Activated T-cell treated with anti-CD3 and anti-CD28 coated beads, Interleukin-2, amount 50 U/mL, for 24 hours (primary cell): ENCODE data around the gene MFNG.
"Not testable (repeated sequence)": the region's sequence is repeated elsewhere in the genome, so short reads cannot be mapped to it uniquely, and the experiment has no call there.

Experiments
- DNase-seq: peaks from one replicate; pipeline ENCODE4 v3.0.0-alpha.2; 2020
- H3K27ac Mint-ChIP-seq: 2 replicates; pipeline ENCODE4 v1.8.0; 2020; ENCODE audit warnings: mild to moderate bottlenecking, mixed read lengths
- H3K27me3 Mint-ChIP-seq: 2 replicates; pipeline ENCODE4 v1.8.0; 2020; ENCODE audit warnings: mixed read lengths
- H3K36me3 Mint-ChIP-seq: 2 replicates; pipeline ENCODE4 v1.8.0; 2020; ENCODE audit warnings: low read depth, mixed read lengths
- H3K4me1 Mint-ChIP-seq: 2 replicates; pipeline ENCODE4 v1.8.0; 2020; ENCODE audit warnings: low read depth, mixed read lengths
- H3K4me3 Mint-ChIP-seq: 2 replicates; pipeline ENCODE4 v1.8.0; 2020; ENCODE audit warnings: mild to moderate bottlenecking, moderate library complexity, mixed read lengths
- H3K9me3 Mint-ChIP-seq: 2 replicates; pipeline ENCODE4 v1.8.0; 2020; ENCODE audit warnings: mixed read lengths

The MFNG gene

DNA sequence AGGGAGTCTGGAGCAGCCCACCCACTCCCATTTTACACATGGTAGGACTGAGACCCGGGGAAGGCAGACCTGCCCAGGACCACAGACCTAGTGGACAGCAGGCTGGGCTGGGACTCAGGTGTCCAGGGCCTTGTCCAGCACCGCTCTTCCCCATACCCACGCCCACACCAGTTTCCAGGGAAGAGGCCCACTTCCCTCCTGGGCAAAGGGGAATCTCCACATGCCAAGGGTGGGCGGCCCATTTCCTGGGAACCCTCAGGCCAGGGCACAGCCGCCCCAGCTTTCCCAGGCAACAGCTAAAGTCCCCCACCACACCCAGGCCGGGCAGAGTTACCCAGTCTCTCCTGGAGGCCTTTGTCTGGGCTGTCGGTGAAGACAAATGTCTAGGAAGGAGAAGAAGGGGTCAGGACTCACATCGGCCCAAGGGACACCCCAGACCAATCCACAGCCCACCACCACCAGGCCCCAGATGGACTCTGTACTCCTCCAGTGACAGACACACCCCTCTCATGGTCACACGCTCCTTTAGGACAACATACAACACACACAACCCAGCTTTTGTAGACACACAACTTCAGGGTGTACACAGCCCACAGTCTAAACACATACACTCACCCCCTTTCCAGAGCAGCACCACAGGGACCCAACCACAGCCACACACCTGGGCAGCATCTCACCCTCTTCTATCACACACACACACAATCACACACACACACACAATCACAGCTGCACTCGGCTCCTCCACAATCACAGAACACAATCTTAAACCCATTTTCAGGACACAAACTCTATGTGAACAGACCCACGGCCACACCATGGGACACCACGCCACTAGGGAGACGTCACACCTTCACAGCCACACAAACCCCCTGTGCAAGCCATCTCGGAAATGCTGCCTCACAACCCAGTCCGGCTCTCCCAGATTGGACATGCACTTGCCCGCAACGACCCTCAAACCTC lies 5.5 kb downstream of the MFNG start:
- no peaks in the 10 kb centered on the region for H3K9me3 Mint-ChIP-seq
- peak overlapping the region; percentile 98 for H3K27ac Mint-ChIP-seq
- H3K4me1 Mint-ChIP-seq = peaks cover 30% of the 10 kb centered on the region
- H3K36me3 Mint-ChIP-seq = peaks cover 96% of the 10 kb centered on the region
- no peak for DNase-seq
- H3K4me3 Mint-ChIP-seq = no peak overlapping the region
- H3K27me3 Mint-ChIP-seq = no peaks in the 10 kb centered on the region

GRCh38 chr22:37479196-37479595 lies 7.0 kb downstream of the MFNG start:
- H3K27me3 Mint-ChIP-seq = no peaks in the 10 kb centered on the region
- peaks cover 95% of the 10 kb centered on the region for H3K36me3 Mint-ChIP-seq
- H3K4me1 Mint-ChIP-seq = peaks cover 30% of the 10 kb centered on the region
- no peak for DNase-seq
- H3K9me3 Mint-ChIP-seq = no peaks in the 10 kb centered on the region
- H3K4me3 Mint-ChIP-seq = no peak overlapping the region
- H3K27ac Mint-ChIP-seq = peak overlapping the region; percentile 67

- H3K27me3 Mint-ChIP-seq = no peaks in the 10 kb centered on the region
These were observed 9.5 kb downstream of the MFNG start for GRCh38 chr22:37476389-37477329.

GRCh38 chr22:37474447-37475090 lies 11.6 kb downstream of the MFNG start:
- peaks cover 97% of the 10 kb centered on the region for H3K36me3 Mint-ChIP-seq

More at GRCh38 chr22:37476389-37477329, 9.5 kb downstream of the MFNG start:
- Mint-ChIP-seq H3K4me1 (peaks cover 10% of the 10 kb centered on the region), H3K9me3 (no peaks in the 10 kb centered on the region), H3K36me3 (peaks cover 98% of the 10 kb centered on the region), H3K27ac (peak overlapping the region; percentile 69), H3K4me3 (no peak overlapping the region)
- DNase-seq = no peak

DNA sequence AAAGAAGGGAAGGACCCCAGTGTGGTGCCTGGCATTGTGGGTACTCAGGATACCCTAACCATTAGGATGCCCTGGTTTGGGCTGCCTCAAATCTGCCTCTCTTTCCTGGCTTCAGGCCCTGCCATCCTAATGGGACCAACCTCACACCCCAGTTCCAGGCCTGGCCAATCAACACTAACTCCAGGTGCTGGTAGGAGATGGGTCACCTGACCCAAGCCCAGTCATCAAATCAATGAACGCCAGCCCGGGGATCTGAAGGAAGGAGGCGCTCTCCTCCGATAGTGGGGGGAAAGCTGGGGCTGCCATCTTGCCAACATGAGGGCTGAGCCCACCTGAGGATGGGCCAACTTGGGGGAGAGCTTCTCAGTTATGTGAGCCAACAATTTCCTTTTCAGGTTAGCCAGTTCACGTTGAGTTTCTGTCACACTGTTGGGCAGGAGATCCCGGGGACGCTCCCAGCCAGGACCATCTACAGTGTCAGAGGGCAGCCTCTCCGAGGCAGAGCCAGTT lies 12.7 kb downstream of the MFNG start:
- Mint-ChIP-seq H3K27me3 (no peaks in the 10 kb centered on the region), H3K4me3 (no peak overlapping the region), H3K27ac (no peak overlapping the region), H3K4me1 (no peaks in the 10 kb centered on the region), H3K36me3 (peaks cover 95% of the 10 kb centered on the region), H3K9me3 (no peaks in the 10 kb centered on the region)
- no peak for DNase-seq

More at GRCh38 chr22:37474447-37475090, 11.6 kb downstream of the MFNG start:
- Mint-ChIP-seq H3K9me3 (no peaks in the 10 kb centered on the region), H3K27me3 (no peaks in the 10 kb centered on the region), H3K4me1 (no peaks in the 10 kb centered on the region), H3K27ac (peak overlapping the region; percentile 68), H3K4me3 (no peak overlapping the region)
- no peak for DNase-seq

GRCh38 chr22:37472418-37473006 lies 13.7 kb downstream of the MFNG start:
- Mint-ChIP-seq H3K4me3 (no peak overlapping the region), H3K27me3 (no peaks in the 10 kb centered on the region), H3K4me1 (no peaks in the 10 kb centered on the region), H3K36me3 (peaks cover 94% of the 10 kb centered on the region), H3K27ac (peak overlapping the region; percentile 76), H3K9me3 (no peaks in the 10 kb centered on the region)
- no peak for DNase-seq

GRCh38 chr22:37471727-37472417 lies 14.3 kb downstream of the MFNG start:
- H3K4me1 Mint-ChIP-seq = no peaks in the 10 kb centered on the region
- no peak overlapping the region for H3K4me3 Mint-ChIP-seq
- peaks cover 93% of the 10 kb centered on the region for H3K36me3 Mint-ChIP-seq
- no peaks in the 10 kb centered on the region for H3K27me3 Mint-ChIP-seq
- no peak for DNase-seq
- H3K9me3 Mint-ChIP-seq = no peaks in the 10 kb centered on the region
- peak overlapping the region; percentile 76 for H3K27ac Mint-ChIP-seq

DNA sequence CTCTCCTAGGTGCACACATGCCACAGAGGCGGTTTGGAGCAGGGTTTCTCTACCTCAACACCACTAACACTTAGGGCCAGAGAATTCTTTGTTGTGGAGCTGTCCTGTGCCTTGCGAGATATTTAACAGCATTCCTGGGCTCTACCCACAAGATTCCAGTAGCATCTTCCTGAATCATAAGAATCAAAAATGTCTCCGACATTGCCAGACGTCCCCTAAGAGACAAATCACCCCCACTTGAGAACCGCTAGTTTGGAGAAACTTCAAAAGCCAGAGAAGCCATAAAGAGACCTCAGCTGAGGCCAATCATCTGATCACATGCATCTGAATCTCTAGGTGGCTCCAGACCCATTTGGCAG lies 16.1 kb downstream of the MFNG start:
- Mint-ChIP-seq H3K4me1 (peaks cover 3% of the 10 kb centered on the region), H3K36me3 (peaks cover 94% of the 10 kb centered on the region), H3K4me3 (no peak overlapping the region), H3K27ac (peak overlapping the region; percentile 65), H3K9me3 (no peaks in the 10 kb centered on the region), H3K27me3 (no peaks in the 10 kb centered on the region)
- DNase-seq = no peak

- Mint-ChIP-seq H3K9me3 (no peaks in the 10 kb centered on the region), H3K4me1 (peaks cover 5% of the 10 kb centered on the region), H3K4me3 (no peak overlapping the region), H3K36me3 (peaks cover 91% of the 10 kb centered on the region), H3K27me3 (no peaks in the 10 kb centered on the region), H3K27ac (peak overlapping the region; percentile 32)
- DNase-seq = no peak
These were observed 16.6 kb downstream of the MFNG start for GRCh38 chr22:37469416-37470086.

GRCh38 chr22:37468201-37468695 lies 17.9 kb downstream of the MFNG start:
- H3K4me3 Mint-ChIP-seq, H3K4me1 Mint-ChIP-seq, H3K9me3 Mint-ChIP-seq, H3K27me3 Mint-ChIP-seq, DNase-seq: not testable (repeated sequence)
- Mint-ChIP-seq H3K27ac (peak overlapping the region; percentile 66), H3K36me3 (peaks cover 82% of the 10 kb centered on the region)

DNA sequence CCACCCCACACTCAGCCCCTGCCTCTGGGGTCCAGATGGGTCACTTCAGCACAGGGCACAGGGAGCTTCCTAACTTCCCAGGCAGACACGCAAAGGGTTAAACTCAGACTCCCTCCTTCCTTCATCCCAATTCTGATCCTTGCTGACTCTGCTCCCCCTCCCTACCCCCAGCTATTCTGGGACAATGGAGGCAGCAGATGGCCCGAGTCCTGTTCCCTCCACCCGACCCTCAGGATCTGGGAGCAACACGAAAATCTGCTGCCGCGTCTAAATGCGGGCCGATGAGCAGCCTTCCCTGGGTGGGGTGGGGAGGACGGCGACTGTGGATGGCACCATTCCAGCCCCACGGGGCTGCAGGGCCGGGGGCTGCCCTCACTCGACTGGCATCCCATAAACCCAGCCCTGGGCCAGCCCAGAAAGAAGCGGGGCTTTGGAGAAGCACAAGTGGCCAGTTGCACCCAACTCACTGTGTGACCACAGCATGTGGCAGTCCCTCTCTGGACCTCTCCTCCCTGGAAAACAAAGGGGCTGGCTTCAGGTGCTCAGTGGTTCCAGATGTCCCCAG lies 18.7 kb downstream of the MFNG start:
- no peak for DNase-seq
- Mint-ChIP-seq H3K27me3 (no peaks in the 10 kb centered on the region), H3K27ac (peak overlapping the region; percentile 66), H3K4me1 (peaks cover 9% of the 10 kb centered on the region), H3K36me3 (peaks cover 82% of the 10 kb centered on the region), H3K4me3 (no peak overlapping the region), H3K9me3 (no peaks in the 10 kb centered on the region)

DNA sequence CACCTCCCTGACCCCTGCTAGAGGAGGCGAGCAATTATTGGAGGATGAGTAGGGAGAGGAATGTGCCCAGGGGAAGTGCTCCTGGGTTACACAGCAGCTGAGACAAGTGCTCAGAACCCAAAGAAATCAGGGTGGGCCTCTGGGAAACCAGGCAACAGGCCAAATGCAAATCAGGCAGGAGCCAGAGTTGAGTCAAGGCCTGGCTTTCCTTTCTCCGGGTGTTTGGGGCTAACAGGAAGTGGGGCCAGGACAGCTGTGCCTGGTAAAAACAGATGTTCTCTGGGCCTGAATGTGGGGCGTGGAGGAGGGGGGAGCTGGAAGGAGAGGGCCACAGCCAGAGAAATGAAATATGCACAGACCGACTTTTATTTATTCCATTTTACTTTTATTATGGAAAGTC lies 22.0 kb downstream of the MFNG start:
- Mint-ChIP-seq H3K27me3 (no peaks in the 10 kb centered on the region), H3K4me3 (no peak overlapping the region), H3K27ac (peak overlapping the region; percentile 42)

More for the DNA sequence above, 22.0 kb downstream of the MFNG start:
- Mint-ChIP-seq H3K36me3 (peaks cover 67% of the 10 kb centered on the region), H3K4me1 (peaks cover 9% of the 10 kb centered on the region), H3K9me3 (no peaks in the 10 kb centered on the region)
- DNase-seq = no peak
